Measurements from ENCODE around the gene RUNX3. TPM values are rescaled to one million over a fixed set of nuclear protein-coding genes. Genes with fewer than 3 reads are reported as not detected.

Gene RUNX3
- total and polyA plus RNA-seq, 4 donors, result 1.7 to 9.0 (median 4.5) TPM

DNA sequence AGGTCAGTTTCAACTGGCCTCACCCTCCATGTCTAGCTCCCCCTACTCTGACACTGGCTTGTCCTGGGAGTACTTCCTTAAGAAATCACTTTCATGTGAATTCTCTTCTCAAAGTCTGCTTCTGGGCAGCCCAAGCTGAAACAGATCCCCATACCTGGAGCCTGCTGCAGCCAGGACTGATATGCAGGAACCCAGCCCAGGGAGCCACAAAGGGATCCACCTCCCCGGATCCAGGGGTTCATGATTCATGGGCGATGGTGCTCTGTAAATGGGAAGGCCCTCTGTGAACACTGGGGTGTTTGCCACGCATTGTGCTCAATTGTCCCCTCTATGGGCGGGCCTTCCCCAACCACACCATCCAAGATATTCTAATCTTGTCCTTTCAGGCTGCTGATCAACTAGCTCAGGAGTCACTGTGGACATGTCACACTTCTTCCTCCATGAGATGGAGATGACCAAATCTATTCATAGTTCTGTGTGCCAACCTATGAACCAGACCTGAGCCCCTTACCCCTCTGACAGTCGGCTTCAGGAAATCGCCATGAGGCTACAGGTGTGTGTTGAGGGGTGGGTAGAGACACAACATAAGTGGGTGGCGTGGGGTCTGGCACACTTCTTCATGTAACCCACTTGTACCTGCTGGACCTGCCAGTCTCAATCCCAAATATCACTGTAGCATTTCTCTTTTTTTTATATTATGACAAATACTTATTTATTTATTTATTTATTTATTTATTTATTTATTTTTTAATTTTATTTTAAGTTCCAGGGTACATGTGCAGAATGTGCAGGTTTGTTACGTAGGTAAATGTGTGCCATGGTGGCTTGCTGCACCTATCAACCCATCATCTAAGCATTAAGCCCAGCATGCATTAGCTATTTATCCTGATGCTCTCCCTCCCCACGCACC lies 41.8 kb downstream of the RUNX3 start:
- Histone ChIP-seq H3K9me3 (ENCODE audit: control insufficient read depth in 4 of 4, insufficient read depth in 3 of 4, low read length in 3 of 4) (peaks cover 0 to 19% (median 1%) of the 10 kb centered on the region in 4 donors), H3K4me1 (ENCODE audit: control insufficient read depth in 5 of 5, insufficient read depth in 5 of 5, low read length in 5 of 5) (no peaks in the 10 kb centered on the region), H3K27me3 (ENCODE audit: control insufficient read depth in 3 of 3, insufficient read depth in 3 of 3, low read length in 2 of 3) (no peaks in the 10 kb centered on the region), H3K4me3 (no peak overlapping the region), H3K36me3 (ENCODE audit: control insufficient read depth in 4 of 4, insufficient read depth in 4 of 4, low read length in 4 of 4) (no peaks in the 10 kb centered on the region), H3K9ac (ENCODE audit: insufficient read depth in 1 of 2, low read length in 2 of 2) (no peak overlapping the region), H3K27ac (ENCODE audit: low read depth in 1 of 2, low read length in 1 of 2) (no peak overlapping the region)
- DNase-seq, result no peak
- 94 to 95% methylated on average over 9 of the region's 9 CpGs for WGBS, 2 donors
- no peak for TF ChIP-seq CTCF (IDR thresholded peaks at IDR 0.05; ENCODE audit: control extremely low read depth, extremely low read depth)
- no peak for ATAC-seq (ENCODE audit: insufficient read depth, low FRiP score)

- H3K4me1 ChIP-seq (ENCODE audit: control insufficient read depth in 5 of 5, insufficient read depth in 5 of 5, low read length in 5 of 5), result no peaks in the 10 kb centered on the region
- DNase-seq, result no peak
- 64 to 85% methylated on average over 1 of the region's 1 CpG for WGBS, 2 donors
- H3K9me3 ChIP-seq (ENCODE audit: control insufficient read depth in 4 of 4, insufficient read depth in 3 of 4, low read length in 3 of 4), result peaks cover 0 to 10% (median 1%) of the 10 kb centered on the region in 4 donors
- no peaks in the 10 kb centered on the region for H3K36me3 ChIP-seq (ENCODE audit: control insufficient read depth in 4 of 4, insufficient read depth in 4 of 4, low read length in 4 of 4)
- no peaks in the 10 kb centered on the region for H3K27me3 ChIP-seq (ENCODE audit: control insufficient read depth in 3 of 3, insufficient read depth in 3 of 3, low read length in 2 of 3)
- no peak overlapping the region for H3K4me3 ChIP-seq
- no peak overlapping the region for H3K9ac ChIP-seq (ENCODE audit: insufficient read depth in 1 of 2, low read length in 2 of 2)
- no peak for TF ChIP-seq CTCF (IDR thresholded peaks at IDR 0.05; ENCODE audit: control extremely low read depth, extremely low read depth)
- no peak for ATAC-seq (ENCODE audit: insufficient read depth, low FRiP score)
- no peak overlapping the region for H3K27ac ChIP-seq (ENCODE audit: low read depth in 1 of 2, low read length in 1 of 2)
These were observed 43.8 kb downstream of the RUNX3 start for GRCh38 chr1:24886241-24886640.

- no peak for TF ChIP-seq CTCF (IDR thresholded peaks at IDR 0.05; ENCODE audit: control extremely low read depth, extremely low read depth)
- Histone ChIP-seq H3K9ac (ENCODE audit: insufficient read depth in 1 of 2, low read length in 2 of 2) (no peak overlapping the region), H3K36me3 (ENCODE audit: control insufficient read depth in 4 of 4, insufficient read depth in 4 of 4, low read length in 4 of 4) (no peaks in the 10 kb centered on the region), H3K9me3 (ENCODE audit: control insufficient read depth in 4 of 4, insufficient read depth in 3 of 4, low read length in 3 of 4) (peaks cover 0 to 10% (median 1%) of the 10 kb centered on the region in 4 donors), H3K4me3 (no peak overlapping the region), H3K27ac (ENCODE audit: low read depth in 1 of 2, low read length in 1 of 2) (no peak overlapping the region), H3K27me3 (ENCODE audit: control insufficient read depth in 3 of 3, insufficient read depth in 3 of 3, low read length in 2 of 3) (no peaks in the 10 kb centered on the region), H3K4me1 (ENCODE audit: control insufficient read depth in 5 of 5, insufficient read depth in 5 of 5, low read length in 5 of 5) (no peaks in the 10 kb centered on the region)
- no peak for DNase-seq
- ATAC-seq (ENCODE audit: insufficient read depth, low FRiP score), result no peak
These were observed 45.3 kb downstream of the RUNX3 start for GRCh38 chr1:24884751-24885150.
